AG10803 (cell line): Measurements from ENCODE around the gene EEF2.

Experiments
- DNase-seq: peaks from one replicate; pipeline ENCODE4 v3.0.0; 2010; ENCODE audit warnings: low read depth
- H3K4me3 ChIP-seq: 2 replicates; pipeline ENCODE4 v1.5.1; 2011; ENCODE audit warnings: mild to moderate bottlenecking, low read length, control low read depth
- TF ChIP-seq, protein P1 (sequence below): conservative IDR thresholded peaks from 2 replicates; pipeline ENCODE4 v1.5.1; 2011; ENCODE audit warnings: mild to moderate bottlenecking, low read length, control low read depth, inconsistent platforms

The EEF2 gene

GRCh38 chr19:4030552-4030951 is 45.3 kb upstream of the EEF2 start:
- H3K4me3 ChIP-seq = no peak overlapping the region
- TF ChIP-seq, protein P1, sequence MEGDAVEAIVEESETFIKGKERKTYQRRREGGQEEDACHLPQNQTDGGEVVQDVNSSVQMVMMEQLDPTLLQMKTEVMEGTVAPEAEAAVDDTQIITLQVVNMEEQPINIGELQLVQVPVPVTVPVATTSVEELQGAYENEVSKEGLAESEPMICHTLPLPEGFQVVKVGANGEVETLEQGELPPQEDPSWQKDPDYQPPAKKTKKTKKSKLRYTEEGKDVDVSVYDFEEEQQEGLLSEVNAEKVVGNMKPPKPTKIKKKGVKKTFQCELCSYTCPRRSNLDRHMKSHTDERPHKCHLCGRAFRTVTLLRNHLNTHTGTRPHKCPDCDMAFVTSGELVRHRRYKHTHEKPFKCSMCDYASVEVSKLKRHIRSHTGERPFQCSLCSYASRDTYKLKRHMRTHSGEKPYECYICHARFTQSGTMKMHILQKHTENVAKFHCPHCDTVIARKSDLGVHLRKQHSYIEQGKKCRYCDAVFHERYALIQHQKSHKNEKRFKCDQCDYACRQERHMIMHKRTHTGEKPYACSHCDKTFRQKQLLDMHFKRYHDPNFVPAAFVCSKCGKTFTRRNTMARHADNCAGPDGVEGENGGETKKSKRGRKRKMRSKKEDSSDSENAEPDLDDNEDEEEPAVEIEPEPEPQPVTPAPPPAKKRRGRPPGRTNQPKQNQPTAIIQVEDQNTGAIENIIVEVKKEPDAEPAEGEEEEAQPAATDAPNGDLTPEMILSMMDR = no peak
- DNase-seq = no peak

GRCh38 chr19:4029247-4029614 is 44.0 kb upstream of the EEF2 start:
- no peak overlapping the region for H3K4me3 ChIP-seq
- no peak for DNase-seq
- TF ChIP-seq, protein P1 = no peak

- TF ChIP-seq, protein P1 = no peak
- no peak for DNase-seq
- no peak overlapping the region for H3K4me3 ChIP-seq
These were observed 43.3 kb upstream of the EEF2 start for GRCh38 chr19:4028334-4029246.

GRCh38 chr19:4027146-4027545 is 41.9 kb upstream of the EEF2 start:
- no peak for DNase-seq
- TF ChIP-seq, protein P1 = no peak
- H3K4me3 ChIP-seq = no peak overlapping the region

- TF ChIP-seq, protein P1 = no peak
- no peak overlapping the region for H3K4me3 ChIP-seq
These were observed 40.1 kb upstream of the EEF2 start for GRCh38 chr19:4025317-4025716.

GRCh38 chr19:4023600-4024398 is 38.5 kb upstream of the EEF2 start:
- DNase-seq = no peak
- TF ChIP-seq, protein P1 = no peak
- H3K4me3 ChIP-seq = no peak overlapping the region

More at GRCh38 chr19:4025317-4025716, 40.1 kb upstream of the EEF2 start:
- no peak for DNase-seq
